Measurements from ENCODE around the gene ASMTL. TPM values are rescaled to one million over a fixed set of nuclear protein-coding genes. Genes with fewer than 3 reads are reported as not detected.
"Not testable (repeated sequence)": the region's sequence is repeated elsewhere in the genome, so short reads cannot be mapped to it uniquely, and the experiment has no call there.

The ASMTL gene
- total RNA-seq, 1 experiment from 2014 or later: 15.2 TPM

DNA sequence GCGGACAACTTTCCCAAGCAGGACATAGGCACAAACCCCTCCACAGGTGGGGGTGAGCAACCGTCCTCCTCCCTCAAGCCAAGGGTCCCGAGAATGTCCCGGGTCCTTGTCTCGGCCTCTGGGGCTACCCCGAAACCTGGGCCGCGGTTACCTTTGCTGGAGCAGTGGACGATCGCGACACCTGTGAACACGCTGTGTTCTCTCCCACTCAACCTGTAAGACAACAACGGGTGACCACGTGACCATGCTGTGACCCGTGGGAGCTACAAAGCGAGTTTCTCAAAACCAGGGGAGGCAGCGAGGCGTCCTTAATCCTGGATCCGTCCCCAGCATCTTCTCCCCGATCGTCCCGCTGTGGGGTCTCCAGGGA, 17.9 kb downstream of the ASMTL start:
- DNase-seq (ENCODE audit: low spot score): no peak

DNA sequence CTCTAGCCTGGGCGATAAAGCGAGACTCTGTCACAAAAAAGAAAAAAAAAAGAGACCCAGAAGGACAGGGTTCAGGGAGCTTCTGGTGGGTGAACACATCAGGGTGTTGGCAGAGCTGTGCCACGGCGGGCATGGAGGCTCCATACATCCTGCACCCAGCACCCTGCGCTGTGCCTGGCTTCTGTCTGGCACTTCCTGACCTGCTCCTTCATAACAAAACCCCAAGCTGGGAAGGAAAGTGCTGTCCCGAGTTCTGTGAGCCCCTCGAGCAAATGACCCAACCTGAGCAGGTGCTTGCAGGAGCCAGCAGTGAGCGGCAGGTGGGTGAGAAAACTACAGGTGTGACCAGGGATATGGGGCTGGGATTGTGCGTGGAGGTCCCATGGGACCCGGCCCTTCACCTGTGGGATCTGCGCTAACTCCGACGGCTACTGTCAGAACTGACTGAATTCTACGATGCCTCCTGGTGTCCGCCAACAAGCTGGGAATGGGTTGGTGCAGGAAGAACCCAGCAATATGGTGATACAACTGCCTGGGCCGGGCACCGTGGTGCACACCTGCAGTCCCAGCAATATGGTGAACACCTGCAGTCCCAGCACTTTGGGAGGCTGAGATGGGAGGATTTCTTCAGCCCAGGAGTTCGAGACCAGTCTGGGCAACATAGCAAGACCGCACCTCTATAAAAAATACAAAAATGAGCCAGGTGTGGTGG, 18.9 kb downstream of the ASMTL start:
- DNase-seq (ENCODE audit: low spot score): no peak

- no peak for DNase-seq (ENCODE audit: low spot score)
These were observed 22.3 kb downstream of the ASMTL start for GRCh38 chrX:1430451-1430850.

- no peak for DNase-seq (ENCODE audit: low spot score)
These were observed 25.0 kb downstream of the ASMTL start for GRCh38 chrX:1427756-1428155.

DNA sequence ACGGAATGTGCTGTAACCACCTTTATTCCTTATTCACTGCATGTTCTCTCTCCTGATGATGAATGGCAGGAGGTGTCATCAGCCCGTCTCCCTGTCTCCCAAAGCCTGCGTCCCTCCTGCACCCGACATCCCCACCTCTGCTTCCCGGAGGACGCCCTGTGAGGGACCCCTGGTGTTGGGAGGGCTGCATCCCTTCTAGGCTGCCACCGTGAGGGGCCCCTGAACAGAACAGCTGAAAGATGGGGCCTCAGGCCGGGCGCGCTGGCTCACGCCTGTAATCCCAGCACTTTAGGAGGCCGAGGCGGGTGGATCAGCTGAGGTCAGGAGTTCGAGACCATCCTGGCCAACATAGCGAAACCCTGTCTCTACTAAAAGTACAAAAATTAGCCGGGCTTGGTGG, 26.4 kb downstream of the ASMTL start:
- DNase-seq (ENCODE audit: low spot score): not testable (repeated sequence)

DNA sequence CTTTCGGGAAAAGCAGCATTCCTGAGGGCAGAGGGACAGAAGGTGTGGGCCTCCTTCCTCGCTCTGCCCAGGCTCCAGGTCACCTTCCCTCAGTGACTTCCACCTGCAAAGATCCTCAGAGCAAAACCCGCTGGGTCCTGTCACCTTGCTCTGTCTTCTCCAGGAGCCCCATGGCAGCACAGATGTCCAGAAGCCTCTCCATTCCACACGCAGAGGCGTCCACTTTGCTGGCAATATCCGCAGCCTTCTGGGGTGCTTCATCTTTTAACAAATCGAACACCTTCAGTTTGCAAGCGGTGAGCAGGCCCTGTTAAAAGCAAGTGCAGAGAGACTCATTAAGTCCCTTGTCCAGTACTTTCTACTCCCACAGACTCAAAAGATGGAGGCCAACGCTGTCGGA, 27.3 kb downstream of the ASMTL start:
- no peak for DNase-seq (ENCODE audit: low spot score)

- no peak for DNase-seq (ENCODE audit: low spot score)
These were observed 28.4 kb downstream of the ASMTL start for GRCh38 chrX:1424147-1424851.

DNA sequence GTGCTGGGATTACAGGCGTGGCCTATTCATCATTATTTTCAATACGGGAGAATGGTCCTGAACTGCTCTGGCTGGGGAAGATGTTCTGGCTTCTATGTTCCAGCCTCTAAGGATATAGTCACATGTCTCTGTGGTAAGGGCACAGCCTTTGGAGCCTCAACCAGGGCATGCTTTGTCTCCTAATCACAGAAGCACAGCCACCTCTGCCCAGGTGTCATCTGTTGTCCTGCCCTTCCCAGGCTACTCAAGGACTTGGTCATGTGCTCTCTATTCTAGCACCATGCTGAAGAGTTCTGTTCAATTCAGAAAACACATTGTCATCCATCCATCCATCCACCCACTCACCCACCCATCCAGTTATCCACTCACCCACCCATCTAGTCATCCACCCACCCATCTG, 29.5 kb downstream of the ASMTL start:
- no peak for DNase-seq (ENCODE audit: low spot score)

- no peak for DNase-seq (ENCODE audit: low spot score)
These were observed 30.6 kb downstream of the ASMTL start for GRCh38 chrX:1422135-1422465.

GRCh38 chrX:1421433-1422134, 31.1 kb downstream of the ASMTL start:
- DNase-seq (ENCODE audit: low spot score): no peak

- DNase-seq (ENCODE audit: low spot score): no peak
These were observed 32.3 kb downstream of the ASMTL start for GRCh38 chrX:1420371-1420770.

GRCh38 chrX:1419545-1420355, 33.0 kb downstream of the ASMTL start:
- no peak for DNase-seq (ENCODE audit: low spot score)

GRCh38 chrX:1418901-1419544, 33.7 kb downstream of the ASMTL start:
- DNase-seq (ENCODE audit: low spot score): no peak

DNA sequence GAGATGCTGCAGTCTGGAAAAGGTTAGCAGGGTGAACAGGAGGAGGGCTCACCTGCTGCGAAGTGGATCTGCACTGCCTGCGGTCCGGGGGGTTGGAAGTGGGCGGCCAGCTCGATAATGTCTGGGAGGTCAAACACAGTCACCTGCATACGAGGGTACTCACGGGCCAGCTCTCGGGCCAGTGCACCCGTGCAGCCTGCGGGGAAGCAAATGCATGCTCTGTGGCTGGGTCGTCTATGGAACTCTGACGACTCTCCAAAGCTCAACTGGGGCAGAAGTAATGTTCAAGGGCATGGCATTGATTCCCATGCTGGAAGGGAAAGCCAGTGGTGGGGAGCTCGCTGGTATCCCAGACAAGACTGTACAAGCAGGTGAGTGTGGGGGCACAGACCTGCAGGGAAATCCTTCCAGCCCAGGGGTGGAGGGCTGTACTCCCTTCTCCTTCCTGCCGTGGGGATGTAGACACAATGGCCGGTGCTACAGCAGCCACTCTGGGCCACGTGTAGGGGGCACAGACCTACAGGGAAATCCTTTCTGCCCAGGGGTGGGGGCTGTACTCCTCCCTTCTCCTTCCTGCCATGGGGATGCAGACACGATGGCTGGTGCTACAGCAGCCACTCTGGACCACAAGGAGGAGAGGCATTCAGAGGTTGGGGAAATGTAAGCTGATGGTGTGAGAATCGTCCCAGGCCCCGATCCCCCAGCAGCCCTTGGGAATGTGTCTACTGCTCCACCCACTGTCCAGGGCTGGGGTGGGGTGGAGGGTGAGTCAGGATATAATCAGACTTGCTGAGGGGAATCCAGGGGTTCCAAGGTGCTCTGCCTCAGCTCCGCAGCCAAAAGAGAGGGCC, 34.6 kb downstream of the ASMTL start:
- peak; percentile 28 for DNase-seq (ENCODE audit: low spot score)

DNA sequence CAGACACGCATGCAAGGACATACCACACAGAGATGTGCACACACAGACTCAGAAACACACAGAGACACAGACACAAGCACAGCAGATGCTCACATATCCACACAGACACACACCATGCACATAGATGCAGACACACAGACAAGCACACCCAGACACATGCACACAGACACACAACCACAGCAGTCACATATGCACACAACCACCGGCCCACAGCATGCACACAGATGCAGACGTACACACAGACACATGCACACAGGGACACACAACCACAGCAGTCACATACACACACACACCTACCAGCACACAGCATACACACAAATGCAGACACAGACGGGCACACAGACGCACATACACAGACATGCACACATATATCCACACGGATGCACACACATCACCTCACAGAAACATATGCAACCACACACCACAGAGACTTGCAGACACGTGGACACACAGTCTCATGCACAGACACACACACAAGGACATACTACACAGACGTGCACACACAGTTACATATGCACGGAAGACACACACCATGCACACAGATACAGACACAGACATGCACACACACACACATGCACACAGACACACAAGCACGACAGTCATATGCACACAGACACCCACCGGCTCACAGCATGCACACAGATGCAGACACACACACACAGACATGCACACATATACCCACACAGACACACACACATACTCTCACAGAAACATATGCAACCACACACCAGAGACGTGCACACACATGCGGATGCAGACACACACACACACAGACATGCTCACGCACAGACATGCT, 35.5 kb downstream of the ASMTL start:
- DNase-seq (ENCODE audit: low spot score): no peak

DNA sequence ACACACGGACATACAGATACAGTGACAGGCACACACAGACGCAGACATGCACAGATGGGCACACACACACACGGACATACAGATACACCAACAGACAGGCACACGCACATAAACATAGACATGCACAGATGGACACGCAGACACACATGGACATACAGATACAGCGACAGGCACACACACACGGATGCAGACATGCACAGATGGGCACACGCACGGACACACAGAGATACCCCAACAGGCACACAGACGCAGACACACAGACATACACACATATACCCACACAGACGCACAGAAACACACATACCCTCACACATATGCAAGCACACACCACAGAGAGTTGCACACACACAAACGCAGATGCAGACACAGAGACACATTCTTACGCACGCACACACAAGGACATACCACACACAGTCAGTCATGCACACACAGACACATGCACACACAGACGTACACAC, 36.4 kb downstream of the ASMTL start:
- DNase-seq (ENCODE audit: low spot score): no peak

DNA sequence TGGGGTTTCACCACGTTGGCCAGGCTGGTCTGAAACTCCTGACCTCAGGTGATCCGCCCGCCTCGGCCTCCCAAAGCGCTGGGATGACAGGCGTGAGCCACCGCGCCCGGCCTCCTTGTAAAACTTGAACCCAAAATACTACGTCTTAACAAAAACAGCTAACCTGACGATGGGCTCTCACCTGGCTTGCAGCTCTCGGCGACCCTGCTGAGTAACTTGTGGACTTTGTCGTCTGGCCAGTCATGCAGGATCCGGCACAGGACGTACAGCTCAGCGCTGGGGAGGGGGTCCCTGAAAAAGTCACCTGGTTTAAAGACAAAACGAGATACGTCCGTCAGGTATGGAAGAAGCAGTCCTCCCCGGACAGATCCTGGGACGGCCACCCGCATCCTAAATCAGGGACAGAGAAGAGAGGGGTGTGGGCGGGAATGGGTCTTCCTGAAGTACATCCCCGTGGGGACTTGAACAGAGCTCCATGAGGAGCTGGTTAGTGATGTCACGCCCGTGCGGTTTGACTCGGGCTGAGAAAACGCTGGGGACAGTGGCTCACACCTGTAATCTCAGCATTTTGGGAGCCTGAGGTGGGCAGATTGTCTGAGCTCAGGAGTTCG, 40.1 kb downstream of the ASMTL start:
- DNase-seq (ENCODE audit: low spot score): no peak

- no peak for DNase-seq (ENCODE audit: low spot score)
These were observed 41.4 kb downstream of the ASMTL start for GRCh38 chrX:1411326-1411725.

DNA sequence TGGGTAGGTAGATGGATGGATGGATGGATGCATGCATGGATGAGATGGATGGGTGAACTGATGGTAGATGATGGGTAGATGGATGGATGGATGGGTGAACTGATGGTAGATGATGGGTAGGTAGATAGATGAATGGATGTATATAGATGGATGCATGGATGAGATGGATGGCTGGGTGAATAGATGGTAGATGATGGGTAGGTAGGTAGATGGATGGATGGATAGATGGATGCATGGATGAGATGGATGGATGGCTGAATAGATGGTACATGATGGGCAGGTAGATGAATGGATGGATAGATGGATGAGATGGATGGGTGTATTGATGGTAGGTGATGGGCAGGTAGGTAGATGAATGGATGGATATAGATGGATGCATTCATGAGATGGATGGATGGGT, 45.7 kb downstream of the ASMTL start:
- no peak for DNase-seq (ENCODE audit: low spot score)
